ENCODE data around the gene SMIM20.

GRCh38 chr4:25962393-25962792, 48.4 kb downstream of the SMIM20 start:
- TF ChIP-seq EZH2 (IDR thresholded peaks at IDR 0.05; ENCODE audit: insufficient read depth, poor library complexity, severe bottlenecking) = no peak
- no peak for TF ChIP-seq EZH2phosphoT487 (IDR thresholded peaks at IDR 0.05; ENCODE audit: insufficient read depth, low read depth)
